Stimulated activated CD4-positive, alpha-beta T cell treated with anti-CD3 and anti-CD28 coated beads, TNF-alpha, amount 100 ng/mL, for 1 hour (primary cell): ENCODE results near the gene SERPINE3.

Experiments used
- DNase-seq, 3 donors: peaks; one replicate each; pipeline ENCODE4 v3.0.0-alpha.2; 2020; ENCODE audit warnings: low read depth in 3 of 3, low spot score in 1 of 3

The SERPINE3 gene

DNA sequence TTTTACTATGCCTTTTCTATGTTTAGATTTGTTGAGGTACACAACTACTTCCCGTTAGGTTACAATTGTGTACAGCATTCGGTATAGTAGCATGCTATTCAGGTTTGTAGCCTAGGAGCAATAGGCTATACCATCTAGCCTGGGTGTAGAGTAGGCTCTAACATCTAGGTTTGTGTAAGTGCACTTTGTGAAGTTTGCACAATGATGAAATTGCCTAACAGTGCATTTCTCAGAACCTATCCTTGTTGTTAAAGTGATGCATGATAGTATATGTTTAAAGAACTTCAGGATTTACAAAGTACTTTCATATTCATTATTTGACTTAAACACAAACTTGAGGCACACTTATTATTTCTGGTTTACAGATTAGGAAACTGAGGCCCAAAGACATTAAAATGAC, 11.5 kb upstream of the SERPINE3 start:
- DNase-seq: no peak

DNA sequence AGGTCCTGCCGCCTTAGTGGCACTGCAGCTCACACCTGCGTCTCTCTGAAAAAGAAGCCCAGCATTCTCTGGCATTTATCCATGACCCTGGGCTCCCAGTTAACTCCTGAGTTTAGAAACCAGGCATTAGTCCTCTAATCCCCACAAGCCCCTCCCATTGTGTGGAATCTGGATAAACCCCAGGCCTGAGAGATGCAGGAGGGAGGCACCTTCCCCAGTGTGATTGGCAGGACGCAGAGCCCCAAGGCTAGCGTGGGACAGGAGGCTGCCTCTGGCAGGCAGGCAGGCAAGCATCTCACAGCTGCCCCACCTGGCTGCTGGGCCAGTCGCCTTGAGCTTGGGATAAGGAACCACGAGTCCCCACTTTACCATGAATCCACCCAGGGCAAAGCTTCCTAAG, 11.0 kb upstream of the SERPINE3 start:
- no peak for DNase-seq

DNA sequence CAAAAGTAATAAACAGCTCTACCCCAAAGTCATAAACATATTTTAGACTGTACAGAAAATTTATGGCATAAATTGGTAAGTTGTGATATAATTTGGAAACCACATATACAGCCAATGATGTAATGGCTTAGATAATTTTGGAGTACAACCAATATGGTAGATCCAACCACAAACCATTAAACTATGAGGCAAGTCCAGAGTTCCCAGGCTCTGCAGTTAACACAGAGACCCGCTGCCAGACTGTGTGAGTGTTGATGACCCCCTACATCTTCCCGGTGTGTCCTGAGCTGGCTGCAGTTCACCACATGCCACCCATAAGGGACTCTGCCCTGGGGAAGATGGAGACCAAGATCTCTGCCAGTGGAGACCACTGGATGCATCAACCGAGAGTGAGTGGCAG, 9.9 kb upstream of the SERPINE3 start:
- no peak for DNase-seq

DNA sequence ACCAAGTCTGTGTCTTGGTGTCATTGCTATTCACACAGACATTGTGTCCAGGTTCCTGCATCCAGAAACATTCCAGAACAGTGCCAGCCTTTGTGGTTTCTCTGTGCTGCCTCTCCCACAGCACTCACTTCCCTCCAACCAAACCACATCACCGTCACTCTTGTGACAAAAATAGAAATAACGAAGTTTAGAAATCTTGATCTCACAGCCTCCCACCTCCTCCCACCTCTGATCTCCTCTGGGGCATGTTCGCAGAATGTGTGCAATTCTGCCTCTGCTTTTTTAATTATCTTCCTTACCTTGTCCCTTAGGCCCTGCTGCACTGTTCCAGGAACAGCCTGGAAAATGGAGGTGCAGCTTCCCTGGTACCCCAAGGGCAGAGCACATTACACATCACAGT, 8.7 kb upstream of the SERPINE3 start:
- DNase-seq: no peak

DNA sequence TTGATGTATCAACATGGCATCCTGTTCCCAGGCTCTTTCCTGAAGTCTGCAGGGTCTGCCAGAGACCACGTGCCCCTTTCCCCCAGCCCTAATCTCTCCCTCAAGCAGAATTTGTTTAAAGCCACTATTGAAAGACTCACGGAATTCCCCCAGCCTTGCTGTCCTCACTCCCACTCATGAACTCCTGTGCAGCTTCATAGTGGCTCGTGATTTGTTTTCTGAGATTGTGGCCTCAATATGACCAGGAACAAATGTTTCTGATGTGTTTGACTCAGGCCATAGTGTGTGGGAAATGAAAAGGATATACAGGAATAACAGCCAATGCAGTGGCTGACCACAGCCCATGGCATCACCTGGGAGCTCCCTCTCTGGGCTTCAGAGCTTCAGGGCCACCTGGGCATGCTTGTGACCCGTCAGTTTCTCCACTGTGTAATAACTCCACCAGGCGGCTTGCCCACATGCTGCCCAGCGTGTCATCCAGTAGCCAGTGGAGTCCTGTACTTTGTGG, 8.1 kb upstream of the SERPINE3 start:
- no peak for DNase-seq

DNA sequence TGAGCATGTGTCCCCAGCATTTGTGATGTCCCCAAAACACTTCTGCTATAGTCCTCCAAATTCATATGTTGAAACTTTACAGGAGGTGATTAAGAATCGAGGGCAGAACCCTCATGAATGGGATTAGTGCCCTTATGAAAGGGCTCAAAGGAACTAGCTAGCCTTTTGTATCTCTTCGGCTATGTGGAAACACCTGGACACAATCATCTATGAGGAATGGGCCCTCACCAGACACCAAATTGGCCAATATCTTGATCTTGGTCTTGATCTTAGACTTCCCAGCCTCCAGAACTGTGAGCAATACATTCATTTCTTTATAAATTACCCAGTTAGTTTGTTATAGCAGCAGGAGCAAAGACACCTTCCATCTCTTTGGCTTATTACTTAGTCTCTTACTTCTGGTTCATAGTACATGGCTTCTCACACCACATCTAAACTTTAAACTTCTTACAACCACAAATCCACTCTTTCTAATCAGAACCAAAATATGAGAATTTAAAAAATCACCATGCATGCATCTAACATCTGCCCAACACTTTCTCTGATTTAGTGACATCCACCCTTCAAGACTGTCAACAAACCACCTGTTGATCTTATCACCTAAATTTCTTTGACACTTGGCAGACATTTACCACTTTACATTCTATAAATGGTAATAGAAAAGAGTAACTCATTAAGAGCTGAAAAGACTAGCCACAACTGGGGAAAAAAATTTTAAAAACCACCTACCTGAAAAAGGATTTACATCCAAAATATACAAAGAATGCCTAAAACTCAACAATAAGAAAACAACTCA, 6.7 kb upstream of the SERPINE3 start:
- DNase-seq: no peak

DNA sequence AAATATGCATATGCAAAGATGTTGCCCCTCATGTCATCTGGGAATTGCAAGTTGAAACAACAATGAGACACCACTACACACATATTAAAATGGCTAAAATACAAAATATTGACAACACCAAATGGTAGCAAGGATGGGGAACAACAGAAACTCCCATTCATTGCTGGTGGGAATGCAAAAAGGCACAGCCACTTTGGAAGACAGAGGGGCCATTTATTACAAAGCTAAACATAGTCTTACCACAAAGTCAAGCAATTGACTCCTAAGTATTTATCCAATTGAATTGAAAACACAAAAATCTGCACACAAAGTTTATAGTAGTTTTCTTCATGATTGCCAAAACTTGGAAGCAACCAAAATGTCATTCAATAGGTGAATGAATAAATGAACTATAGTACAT, 6.1 kb upstream of the SERPINE3 start:
- DNase-seq: no peak

DNA sequence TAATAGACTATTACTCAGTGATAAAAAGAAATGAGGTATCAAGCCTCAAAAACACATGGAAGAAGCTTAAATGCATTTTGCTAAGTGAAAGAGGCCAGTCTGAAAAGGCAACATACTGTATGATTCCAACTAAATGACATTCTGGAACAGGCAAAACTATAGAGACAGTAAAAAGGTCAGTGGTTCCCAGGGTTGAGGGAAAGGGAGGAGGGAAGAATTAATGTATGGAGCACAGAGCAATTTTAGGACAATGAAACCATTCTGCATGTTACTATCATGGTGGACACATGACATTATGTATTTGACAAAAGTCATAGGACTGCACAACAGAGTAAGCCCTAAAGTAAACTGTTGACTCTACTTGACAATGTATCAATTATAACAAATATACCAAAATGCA, 5.7 kb upstream of the SERPINE3 start:
- DNase-seq: no peak

DNA sequence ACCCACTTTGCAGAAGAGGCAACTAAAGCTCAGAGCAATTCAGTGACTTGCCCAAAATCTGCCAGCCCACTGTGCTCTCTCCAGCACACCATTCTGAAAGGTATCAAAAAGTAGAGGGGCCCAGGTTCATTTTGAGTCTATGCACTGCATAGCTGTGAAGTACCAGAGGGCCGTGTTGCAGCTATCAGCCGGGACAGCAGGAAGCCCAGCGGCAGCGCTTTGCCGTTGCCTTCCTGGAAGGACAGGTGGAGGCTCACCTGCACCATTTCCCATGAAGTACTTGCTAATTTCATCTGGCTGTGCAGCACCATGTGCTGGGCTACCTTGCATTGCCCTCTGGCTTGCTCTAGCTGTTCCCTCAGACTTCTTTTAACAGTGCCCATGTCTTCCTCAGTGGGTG, 2.7 kb upstream of the SERPINE3 start:
- no peak for DNase-seq

DNA sequence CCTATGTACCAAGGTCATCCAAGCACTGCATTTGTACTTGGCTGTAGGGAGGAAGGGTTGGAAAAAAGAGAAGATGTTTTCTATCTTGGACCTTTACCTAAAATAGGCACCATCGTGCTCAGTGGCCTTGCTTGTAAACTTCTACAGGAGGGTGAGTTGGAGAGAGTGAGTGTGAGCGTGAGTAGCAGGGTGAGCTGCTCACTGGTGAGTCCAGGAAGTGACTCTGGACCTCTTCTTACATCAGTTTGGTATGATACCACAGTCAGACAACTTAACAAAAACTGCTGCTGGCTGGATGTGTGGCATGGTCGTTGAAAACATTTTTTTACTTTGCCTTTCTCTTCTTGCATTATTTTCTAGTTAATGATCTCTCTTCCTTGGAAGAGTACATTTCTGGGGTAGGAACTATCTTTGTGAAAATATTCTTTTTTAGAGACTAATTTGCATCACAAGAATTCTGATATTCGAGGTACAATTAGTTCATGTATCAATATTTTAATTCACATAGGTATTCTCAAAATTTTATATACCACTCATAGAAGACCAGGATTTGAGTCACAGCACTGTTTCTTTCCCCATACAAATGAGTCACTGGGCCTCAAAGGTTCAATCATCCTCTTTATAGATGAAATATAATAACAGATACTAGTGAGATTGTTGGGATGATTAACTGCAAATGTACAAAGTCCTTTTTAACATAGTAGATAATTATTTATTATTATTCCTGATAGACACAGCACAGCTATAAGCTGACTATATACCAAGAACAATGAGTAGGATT, 651 bp downstream of the SERPINE3 start:
- DNase-seq: no peak

DNA sequence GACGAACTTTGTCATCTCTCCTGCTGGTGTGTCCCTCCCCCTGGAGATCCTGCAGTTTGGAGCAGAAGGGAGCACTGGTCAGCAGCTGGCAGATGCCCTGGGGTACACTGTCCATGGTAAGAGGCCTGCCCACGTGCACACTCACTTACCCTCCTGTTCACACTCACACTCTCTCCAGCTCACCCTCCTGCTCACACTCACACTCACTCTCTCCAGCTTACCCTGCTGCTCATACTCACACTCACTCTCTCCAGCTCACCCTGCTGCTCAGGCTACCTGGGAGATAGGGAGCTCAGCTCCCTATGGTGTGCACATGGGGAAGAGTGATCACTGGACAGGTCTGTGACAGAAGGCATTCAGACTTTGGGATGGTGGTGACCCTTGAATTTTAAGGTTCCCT, 1.7 kb downstream of the SERPINE3 start:
- no peak for DNase-seq

DNA sequence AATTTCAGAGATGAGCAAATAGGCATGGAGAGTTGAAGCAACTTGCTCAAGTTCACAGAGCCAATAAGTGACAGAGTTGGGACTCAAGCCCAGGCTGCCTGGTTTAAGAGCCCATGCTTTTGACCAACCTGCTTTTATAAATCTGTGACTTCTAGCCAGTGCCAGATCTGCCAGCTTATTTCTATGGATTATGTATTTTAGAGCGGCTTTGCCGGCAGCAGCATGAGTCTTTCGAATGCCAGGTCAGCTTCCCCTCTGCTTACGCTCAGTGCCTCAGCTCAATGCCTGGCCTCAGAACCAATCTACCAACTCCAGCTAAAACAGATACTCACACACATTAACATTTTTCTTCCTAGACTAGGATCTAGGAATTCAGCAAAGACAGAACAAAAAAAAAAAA, 2.3 kb downstream of the SERPINE3 start:
- no peak for DNase-seq

DNA sequence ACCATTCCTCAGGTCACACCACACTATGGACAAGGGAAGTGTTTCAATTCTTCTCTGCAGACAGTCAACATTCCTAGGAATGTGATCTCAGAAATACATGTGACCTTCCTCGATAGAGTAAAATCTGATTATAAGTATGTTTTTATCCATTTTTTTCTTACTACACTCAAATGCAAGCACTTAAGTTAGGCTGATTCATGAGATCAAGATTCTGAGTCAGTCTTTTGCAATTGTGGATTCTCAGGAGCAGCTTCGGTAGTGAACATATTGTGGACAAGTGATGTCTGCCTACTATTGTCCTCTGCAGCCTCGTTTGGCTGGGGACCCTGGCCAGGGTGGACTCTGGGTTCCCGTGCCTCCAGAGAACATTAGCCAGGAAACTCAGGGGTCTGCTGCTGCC, 3.2 kb downstream of the SERPINE3 start:
- DNase-seq: no peak

DNA sequence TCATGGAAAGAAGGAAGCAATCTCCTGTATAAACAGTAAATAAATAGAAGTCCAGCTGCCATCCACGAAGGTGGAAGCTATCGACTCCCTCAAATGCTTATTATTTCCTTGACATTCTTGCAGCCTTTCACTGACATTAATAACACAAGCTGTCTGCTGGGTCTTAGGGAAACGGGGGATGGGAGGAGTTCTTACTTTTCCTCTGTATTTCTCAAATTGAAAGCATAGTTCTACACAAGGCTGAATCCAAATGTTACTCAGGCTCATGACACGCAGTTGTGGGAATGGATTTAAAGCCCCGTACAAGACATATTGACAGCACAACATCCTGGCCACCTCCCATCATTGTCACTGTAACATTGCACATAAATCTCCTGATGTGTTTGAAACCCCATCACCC, 4.0 kb downstream of the SERPINE3 start:
- DNase-seq: no peak

DNA sequence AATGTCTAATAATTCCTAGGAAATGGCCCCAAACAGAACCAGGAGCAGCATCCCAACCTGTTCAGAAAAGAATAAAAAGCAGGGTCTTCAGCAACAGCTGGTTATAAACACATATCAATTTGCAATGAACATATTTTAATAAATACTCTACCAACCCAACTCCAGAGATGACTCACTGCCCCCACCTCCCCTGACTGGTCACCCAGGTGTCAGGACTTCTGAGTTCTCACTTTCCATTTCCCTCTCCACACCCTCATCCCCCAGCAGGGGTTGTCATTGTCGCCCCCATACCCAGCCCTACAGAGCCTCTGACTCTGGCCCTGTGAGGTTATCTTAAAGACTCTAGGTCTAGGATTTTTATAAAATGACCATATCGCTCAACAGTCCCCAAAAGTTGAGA, 6.9 kb downstream of the SERPINE3 start:
- DNase-seq: no peak

DNA sequence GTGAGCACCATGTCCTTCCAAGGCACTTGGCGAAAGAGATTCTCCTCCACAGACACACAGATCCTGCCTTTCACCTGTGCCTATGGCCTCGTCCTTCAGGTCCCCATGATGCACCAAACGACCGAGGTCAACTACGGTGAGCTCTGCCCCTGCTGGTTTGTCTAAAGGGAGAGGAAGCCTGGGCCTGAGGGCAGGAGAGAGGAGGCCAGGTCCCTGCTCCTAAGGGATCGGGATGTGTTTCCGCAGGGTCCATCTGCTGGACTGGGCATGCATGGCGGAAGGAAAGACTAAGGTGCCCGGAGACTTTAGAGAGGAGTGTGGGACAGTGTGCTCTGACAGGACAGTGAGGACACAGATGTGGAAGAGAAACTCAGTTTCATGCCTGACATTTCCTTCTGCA, 7.6 kb downstream of the SERPINE3 start:
- no peak for DNase-seq

DNA sequence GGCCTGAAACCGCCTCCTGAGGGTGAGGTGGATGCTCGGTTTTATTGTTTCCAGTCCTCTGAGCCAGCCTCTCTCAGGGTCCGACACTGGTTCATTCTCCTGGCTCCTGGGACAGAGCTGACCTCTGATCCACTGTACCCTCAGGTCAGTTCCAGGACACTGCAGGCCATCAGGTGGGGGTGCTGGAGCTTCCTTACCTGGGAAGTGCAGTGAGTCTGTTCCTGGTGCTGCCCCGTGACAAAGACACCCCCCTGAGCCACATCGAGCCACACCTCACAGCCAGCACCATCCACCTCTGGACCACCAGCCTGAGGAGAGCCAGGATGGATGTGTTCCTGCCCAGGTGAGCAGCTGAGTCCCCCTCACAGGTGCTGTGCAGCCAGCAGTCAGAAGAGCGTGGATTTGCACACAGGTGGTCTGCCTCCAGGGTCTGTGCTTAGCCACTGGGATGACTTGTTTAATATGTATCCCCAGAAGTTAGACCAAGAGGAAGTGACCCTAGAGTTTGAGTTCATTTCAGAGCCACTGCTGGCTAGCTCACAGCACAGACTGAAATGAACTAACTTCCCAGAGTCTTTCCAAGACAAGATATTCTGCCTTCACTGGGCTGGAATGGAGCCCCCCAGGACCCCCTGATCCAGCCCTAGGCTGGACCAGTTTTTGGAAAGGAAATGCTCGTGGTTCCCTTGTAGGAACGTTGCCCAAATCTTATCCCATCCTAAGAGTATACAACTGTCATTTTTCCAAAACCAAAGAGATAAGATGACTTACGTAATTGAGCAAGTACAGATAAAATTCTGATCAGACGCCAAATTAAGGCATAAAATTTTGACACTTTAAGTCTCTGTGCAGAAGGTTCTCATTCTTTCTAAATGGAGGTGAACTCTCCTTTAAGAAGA, 8.8 kb downstream of the SERPINE3 start:
- DNase-seq: no peak

DNA sequence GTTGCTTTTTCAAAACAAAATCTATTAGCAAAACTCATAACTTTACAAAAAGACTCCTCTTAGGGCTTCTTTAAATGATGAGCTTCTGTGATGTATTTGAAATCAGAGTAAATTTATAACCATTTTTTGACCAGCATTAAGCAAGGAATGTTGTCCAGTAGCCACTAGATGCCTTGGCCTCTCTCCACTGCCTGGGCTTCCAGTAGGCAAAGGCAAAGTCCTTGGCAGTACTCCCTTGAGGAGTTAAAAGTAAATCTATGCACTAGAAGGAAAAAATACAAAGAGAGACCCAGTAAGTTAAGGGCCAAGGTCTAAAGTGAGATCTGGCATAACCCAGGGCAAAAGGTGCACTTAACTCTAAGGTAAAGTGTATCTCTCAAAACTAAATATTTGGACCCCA, 9.5 kb downstream of the SERPINE3 start:
- no peak for DNase-seq

DNA sequence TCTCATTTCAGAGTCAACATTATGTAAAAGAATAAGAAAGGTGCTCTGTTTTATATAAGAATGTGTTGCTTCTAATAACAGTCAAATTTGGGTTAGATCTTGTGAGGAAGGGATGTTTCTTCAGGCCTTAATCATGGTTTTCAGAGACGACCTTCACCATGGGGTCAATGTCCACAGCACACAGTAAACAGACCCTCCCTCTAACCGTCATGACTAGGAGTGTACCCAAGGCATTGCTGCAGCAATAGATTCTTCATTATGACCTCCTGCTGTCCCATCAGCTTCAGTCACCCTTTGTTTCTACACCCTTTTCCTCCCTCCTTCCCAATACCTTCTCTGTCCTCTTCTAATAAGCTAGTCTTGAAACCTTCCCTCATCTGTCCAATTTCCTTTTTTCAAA, 15.7 kb downstream of the SERPINE3 start:
- no peak for DNase-seq

DNA sequence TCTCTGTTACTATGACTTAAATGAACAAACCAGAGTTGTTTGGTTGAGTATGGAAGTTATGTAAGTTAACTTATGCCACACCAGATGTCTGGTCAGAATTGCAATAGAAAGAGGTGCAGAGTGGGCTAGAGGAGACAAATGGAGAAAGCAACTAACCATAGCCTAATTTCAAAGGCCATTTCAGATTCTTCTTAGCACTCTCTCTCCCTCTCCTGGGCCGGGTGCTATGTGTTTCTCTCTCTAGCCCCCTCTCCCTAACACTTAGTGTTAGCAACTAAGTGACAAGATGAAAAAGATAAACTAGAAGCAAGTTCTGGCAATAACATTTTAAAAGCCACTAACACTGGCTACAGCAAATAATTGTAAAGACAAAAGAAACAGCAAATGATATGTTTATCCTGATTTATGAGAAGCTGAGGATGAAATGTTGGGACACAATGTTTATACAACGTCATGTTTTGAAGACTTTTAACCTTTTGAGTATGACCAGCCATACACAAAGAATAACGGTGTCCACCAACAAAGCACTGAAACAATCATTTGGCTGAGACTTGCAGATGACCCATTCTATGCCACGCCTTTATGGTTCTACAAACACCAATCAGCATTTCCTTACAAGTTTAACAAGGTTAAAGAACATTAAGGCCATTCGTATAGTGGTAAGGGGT, 18.6 kb downstream of the SERPINE3 start:
- no peak for DNase-seq

DNA sequence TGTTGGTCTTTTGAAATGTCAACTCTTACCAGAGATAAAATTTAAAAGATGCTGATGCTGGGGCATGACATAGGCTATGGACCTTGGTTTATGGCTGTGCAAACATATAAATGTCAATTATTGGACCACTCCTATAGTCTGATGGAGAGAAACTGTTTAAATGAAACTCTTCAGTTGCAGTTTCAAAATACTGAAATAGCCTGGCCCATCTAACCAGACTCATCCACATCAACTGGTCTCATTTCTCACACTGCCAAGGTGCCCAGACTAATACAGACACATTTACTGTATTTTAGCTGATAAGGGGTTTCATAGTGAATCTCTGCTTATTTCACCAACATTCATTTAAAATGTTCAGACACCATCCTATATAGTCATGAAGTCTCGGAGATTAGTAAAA, 19.9 kb downstream of the SERPINE3 start:
- DNase-seq: no peak
